Stomach (tissue), 4 donors: Measurements from ENCODE around the gene AMBP.

Source experiments
- POLR2A ChIP-seq, 4 donors: fragments of 450-650 bp; IDR thresholded peaks; one replicate each; pipeline ENCODE4 v1.6.1; 2016; ENCODE audit warnings: antibody characterized with exemption in 4 of 4, control low read depth in 2 of 4, mild to moderate bottlenecking in 1 of 4, moderate library complexity in 1 of 4
- TF ChIP-seq, protein P1 (sequence below), 7 experiments: fragments of 450-650 bp in 4 of 7; fragments of 200-600 bp in 3 of 7; sonication (generic) in 3 of 7; IDR thresholded peaks; one replicate each; pipeline ENCODE4 v1.5.1; 2016 to 2019; ENCODE audit warnings: antibody characterized with exemption in 7 of 7, control low read depth in 2 of 7, mild to moderate bottlenecking in 1 of 7

DNA sequence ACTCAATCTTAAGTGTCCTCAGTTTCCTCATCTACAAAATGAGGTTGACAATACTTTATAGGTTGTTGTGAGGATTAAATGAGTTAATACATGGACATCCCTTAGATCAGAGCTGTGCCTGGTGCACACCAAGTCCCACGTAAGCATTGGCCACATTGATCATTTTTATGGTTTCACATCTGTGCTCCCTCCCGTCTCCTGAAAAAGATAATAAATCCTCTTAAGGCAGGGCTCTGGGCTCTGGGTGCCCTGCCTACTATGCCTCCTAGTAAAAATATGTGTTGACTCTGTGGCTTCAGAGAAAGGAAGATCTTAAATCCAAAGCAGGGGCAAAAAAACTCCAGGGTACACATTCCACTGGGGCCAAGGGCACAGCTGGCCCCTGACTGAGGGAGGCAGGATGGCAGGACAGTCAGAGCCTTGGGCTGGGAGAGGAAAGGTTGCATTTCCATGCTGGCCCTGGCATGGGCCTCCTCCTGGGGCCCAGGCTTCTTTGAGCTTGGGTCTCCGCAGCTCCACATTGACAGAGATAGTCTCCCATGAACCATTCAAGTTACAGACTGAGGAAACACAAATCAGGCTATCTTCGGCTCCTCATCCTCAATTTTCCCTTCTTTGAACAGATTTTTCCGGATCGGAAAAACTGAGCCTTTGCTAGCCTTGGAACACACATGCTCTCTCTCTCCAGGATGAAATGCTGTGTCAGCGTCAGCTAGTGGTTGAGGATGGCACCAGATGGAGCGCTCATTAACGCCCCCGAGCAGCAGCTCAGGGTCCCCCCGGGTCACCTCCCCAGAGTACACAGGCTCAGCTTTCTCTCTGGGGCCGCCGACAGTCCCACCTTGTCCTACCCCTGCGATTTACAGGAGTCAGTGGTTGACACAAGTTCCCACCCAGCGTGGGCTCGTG, 43.4 kb upstream of the AMBP start:
- TF ChIP-seq, protein P1, sequence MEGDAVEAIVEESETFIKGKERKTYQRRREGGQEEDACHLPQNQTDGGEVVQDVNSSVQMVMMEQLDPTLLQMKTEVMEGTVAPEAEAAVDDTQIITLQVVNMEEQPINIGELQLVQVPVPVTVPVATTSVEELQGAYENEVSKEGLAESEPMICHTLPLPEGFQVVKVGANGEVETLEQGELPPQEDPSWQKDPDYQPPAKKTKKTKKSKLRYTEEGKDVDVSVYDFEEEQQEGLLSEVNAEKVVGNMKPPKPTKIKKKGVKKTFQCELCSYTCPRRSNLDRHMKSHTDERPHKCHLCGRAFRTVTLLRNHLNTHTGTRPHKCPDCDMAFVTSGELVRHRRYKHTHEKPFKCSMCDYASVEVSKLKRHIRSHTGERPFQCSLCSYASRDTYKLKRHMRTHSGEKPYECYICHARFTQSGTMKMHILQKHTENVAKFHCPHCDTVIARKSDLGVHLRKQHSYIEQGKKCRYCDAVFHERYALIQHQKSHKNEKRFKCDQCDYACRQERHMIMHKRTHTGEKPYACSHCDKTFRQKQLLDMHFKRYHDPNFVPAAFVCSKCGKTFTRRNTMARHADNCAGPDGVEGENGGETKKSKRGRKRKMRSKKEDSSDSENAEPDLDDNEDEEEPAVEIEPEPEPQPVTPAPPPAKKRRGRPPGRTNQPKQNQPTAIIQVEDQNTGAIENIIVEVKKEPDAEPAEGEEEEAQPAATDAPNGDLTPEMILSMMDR (IDR thresholded peaks at IDR 0.05): no peak
- no peak for TF ChIP-seq POLR2A (IDR thresholded peaks at IDR 0.05)
